Activated CD4-positive, CD25-positive, alpha-beta regulatory T cell (primary cell): ENCODE measurements around the gene CRISPLD2.
"Not testable (repeated sequence)": the region's sequence is repeated elsewhere in the genome, so short reads cannot be mapped to it uniquely, and the experiment has no call there.

Experiments
- DNase-seq, 4 experiments: peaks; one replicate each; lab custom pipeline; 2025; lab: John Stamatoyannopoulos, UW

Gene CRISPLD2

GRCh38 chr16:84822990-84823389, 3.2 kb downstream of the CRISPLD2 start:
- DNase-seq, result no peak

- DNase-seq, result no peak
Observed at GRCh38 chr16:84823484-84823883, 3.7 kb downstream of the CRISPLD2 start.

- DNase-seq, result no peak
Observed at GRCh38 chr16:84823926-84824325, 4.1 kb downstream of the CRISPLD2 start.

- no peak for DNase-seq
Observed at GRCh38 chr16:84825896-84826557, 6.2 kb downstream of the CRISPLD2 start.

GRCh38 chr16:84826558-84826941, 6.8 kb downstream of the CRISPLD2 start:
- DNase-seq, result no peak

- DNase-seq, result no peak
Observed at GRCh38 chr16:84827131-84827574, 7.4 kb downstream of the CRISPLD2 start.

GRCh38 chr16:84827897-84828296, 8.1 kb downstream of the CRISPLD2 start:
- DNase-seq, result no peak

- no peak for DNase-seq
Observed at GRCh38 chr16:84828322-84828721, 8.5 kb downstream of the CRISPLD2 start.

GRCh38 chr16:84829168-84829965, 9.6 kb downstream of the CRISPLD2 start:
- DNase-seq, result no peak

- no peak for DNase-seq
Observed at GRCh38 chr16:84830765-84831384, 11.1 kb downstream of the CRISPLD2 start.

GRCh38 chr16:84831728-84832127, 11.9 kb downstream of the CRISPLD2 start:
- DNase-seq, result not testable (repeated sequence)

- DNase-seq, result no peak
Observed at GRCh38 chr16:84832488-84833143, 12.8 kb downstream of the CRISPLD2 start.

- no peak for DNase-seq
Observed at GRCh38 chr16:84833144-84833500, 13.3 kb downstream of the CRISPLD2 start.

GRCh38 chr16:84833542-84834402, 14.0 kb downstream of the CRISPLD2 start:
- DNase-seq, result no peak

GRCh38 chr16:84834403-84834772, 14.6 kb downstream of the CRISPLD2 start:
- DNase-seq, result no peak

- DNase-seq, result no peak
Observed at GRCh38 chr16:84836234-84836647, 16.5 kb downstream of the CRISPLD2 start.

GRCh38 chr16:84836967-84837366, 17.2 kb downstream of the CRISPLD2 start:
- DNase-seq, result no peak

GRCh38 chr16:84838383-84838948, 18.7 kb downstream of the CRISPLD2 start:
- DNase-seq, result no peak

GRCh38 chr16:84839054-84839453, 19.3 kb downstream of the CRISPLD2 start:
- DNase-seq, result no peak

- DNase-seq, result no peak
Observed at GRCh38 chr16:84839956-84840355, 20.2 kb downstream of the CRISPLD2 start.
